ENCODE data around the gene OCSTAMP.

DNA sequence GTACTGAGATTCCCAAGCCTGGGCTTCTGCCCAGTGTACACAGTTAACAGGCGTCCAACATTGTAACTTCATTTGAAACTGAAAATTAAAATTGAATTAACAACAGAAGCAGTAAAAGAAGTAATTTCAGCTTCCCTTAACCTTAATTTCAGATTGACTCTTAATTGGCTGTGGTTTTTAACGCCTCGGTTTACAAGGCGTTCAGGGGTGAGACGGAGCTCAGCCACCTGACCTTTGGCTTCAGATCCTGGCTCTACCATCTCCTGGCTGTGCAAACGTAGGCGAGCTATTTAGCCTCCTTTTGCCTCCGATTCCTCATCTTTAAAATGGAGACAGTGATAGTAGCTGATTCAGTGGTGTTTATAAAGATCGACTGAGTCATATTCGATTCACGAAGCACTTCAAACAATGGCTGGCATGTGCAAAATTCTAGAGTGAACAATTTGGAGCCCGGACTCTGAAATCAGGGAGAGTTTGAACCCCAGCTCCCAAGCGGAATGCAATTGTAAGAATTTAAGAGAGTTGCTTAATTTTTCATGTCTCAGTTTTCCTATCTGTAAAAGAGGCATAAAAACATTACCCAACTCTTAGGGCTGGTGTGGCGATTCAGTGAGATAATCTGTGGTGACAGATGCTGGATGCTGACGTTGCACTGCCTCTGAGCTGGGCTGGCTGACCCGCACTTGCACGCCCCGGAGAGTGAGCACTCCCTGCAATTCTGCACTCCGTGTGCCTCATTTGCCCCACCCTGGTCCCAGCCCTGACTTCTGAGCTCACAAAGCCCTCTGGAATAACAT is 23.5 kb upstream of the OCSTAMP start:
- TF ChIP-seq CTCF (IDR thresholded peaks at IDR 0.05; ENCODE audit: low read depth, low read length), result no peak
- no peak for TF ChIP-seq EZH2phosphoT487 (IDR thresholded peaks at IDR 0.05; ENCODE audit: low read depth)
